GM12864 (cell line): ENCODE data around the gene SIGMAR1.

Source experiments
- DNase-seq: peaks from one replicate; pipeline ENCODE4 v3.0.0-alpha.2; 2011; ENCODE audit warnings: low read depth
- H3K4me3 ChIP-seq: 2 replicates; pipeline ENCODE4 v1.5.1; 2011; ENCODE audit warnings: mild to moderate bottlenecking, low read depth, low read length, control low read depth
- CTCF ChIP-seq: IDR thresholded peaks from 2 replicates; pipeline ENCODE4 v1.5.1; 2011; ENCODE audit warnings: low read depth, mild to moderate bottlenecking, moderate library complexity, low read length, control low read depth, inconsistent platforms; ENCODE audit errors: missing control alignments

SIGMAR1 gene

GRCh38 chr9:34611811-34612787 is 25.5 kb downstream of the SIGMAR1 start, which contains the start of gene RPP25L:
Gene RPP25L (minus strand): TSS chr9:34612097. CDS start chr9:34611296, 801 bp downstream.
- no peak for TF ChIP-seq CTCF
- DNase-seq: no peak
- H3K4me3 ChIP-seq: peak within 1 kb of the TSS; percentile 72

GRCh38 chr9:34611251-34611810 is 26.3 kb downstream of the SIGMAR1 start:
- TF ChIP-seq CTCF: no peak
- H3K4me3 ChIP-seq: peak overlapping the region; percentile 72
- no peak for DNase-seq

GRCh38 chr9:34610434-34611206 is 27.0 kb downstream of the SIGMAR1 start:
- no peak for TF ChIP-seq CTCF
- peak overlapping the region; percentile 72 for H3K4me3 ChIP-seq
- no peak for DNase-seq

GRCh38 chr9:34607331-34607730 is 30.3 kb downstream of the SIGMAR1 start:
- H3K4me3 ChIP-seq: no peak overlapping the region
- no peak for TF ChIP-seq CTCF
- no peak for DNase-seq

GRCh38 chr9:34606905-34607304 is 30.7 kb downstream of the SIGMAR1 start:
- no peak for DNase-seq
- H3K4me3 ChIP-seq: no peak overlapping the region
- TF ChIP-seq CTCF: no peak

GRCh38 chr9:34606190-34606589 is 31.4 kb downstream of the SIGMAR1 start:
- no peak overlapping the region for H3K4me3 ChIP-seq
- no peak for TF ChIP-seq CTCF
- no peak for DNase-seq
